ENCODE data around the gene FBXO11. TPM values are rescaled to one million over a fixed set of nuclear protein-coding genes. Genes with fewer than 3 reads are reported as not detected.
A peak's percentile ranks its signal among the peaks of the same experiment; 100 is the strongest.
"Not testable (repeated sequence)": the region's sequence is repeated elsewhere in the genome, so short reads cannot be mapped to it uniquely, and the experiment has no call there.

The FBXO11 gene
- total RNA-seq, 2 experiments from 2014 or later, result 38.2 to 41.1 TPM

DNA sequence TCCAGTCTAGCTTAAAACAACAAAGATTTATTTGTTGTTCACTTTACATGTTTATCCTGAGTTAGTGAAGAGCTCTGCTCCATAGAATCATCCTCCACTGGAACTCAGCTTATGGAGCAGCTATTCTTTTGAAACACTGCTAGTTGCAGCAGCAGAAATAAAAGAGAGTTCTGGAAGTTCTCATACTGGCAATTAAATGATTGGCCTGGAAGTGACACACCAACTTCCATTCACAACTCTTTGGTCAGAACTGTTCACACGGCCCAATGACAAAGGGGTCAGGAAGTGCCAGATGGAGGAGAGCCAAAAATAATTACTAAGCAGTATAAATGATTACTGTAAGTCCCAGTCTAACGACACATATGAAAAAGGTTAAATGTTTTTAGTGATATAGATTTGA, 39.1 kb downstream of the FBXO11 start:
- H3K4me1 Mint-ChIP-seq (ENCODE audit: low read depth), result peaks cover 83% of the 10 kb centered on the region
- no peak overlapping the region for H3K4me3 Mint-ChIP-seq
- CTCF ChIA-PET, result interaction anchor here (0.8 to 1.3 kb wide), 2 partner anchors 9 to 240 kb away, joined by 3 to 8 read pairs; no protein-coding TSS in a partner anchor
- H3K27ac Mint-ChIP-seq, result peak overlapping the region; percentile 34
- POLR2A ChIA-PET, result no interaction called here
- peak; percentile 31 for DNase-seq
- H3K36me3 Mint-ChIP-seq, result peaks cover 3% of the 10 kb centered on the region
- intact Hi-C loops (cut with micrococcal nuclease), result no loop called here
- no peaks in the 10 kb centered on the region for H3K27me3 Mint-ChIP-seq
- no peaks in the 10 kb centered on the region for H3K9me3 Mint-ChIP-seq

DNA sequence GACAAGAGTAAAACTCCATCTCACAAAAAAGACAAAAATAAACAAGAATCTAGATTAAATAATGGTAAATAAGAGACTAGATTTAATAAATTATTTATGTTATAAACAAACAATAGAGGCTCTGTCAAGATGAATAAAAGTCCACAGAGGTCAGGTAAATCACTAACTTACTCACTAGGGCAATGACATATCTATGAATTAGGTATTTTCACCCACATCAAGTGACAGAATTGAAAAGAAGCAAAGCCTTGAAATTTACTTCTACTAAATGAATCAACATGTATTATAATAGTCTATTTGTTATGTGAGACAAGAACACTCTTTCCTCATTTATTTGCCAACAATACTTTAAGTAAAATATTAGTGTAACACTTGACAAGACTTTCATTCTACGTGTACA, 41.7 kb downstream of the FBXO11 start:
- Mint-ChIP-seq H3K4me1 (ENCODE audit: low read depth) (peaks cover 70% of the 10 kb centered on the region), H3K27me3 (no peaks in the 10 kb centered on the region), H3K4me3 (no peak overlapping the region), H3K27ac (no peak overlapping the region), H3K36me3 (peaks cover 5% of the 10 kb centered on the region), H3K9me3 (no peaks in the 10 kb centered on the region)
- DNase-seq, result no peak
- CTCF ChIA-PET, result no interaction called here
- intact Hi-C loops (cut with micrococcal nuclease), result no loop called here
- POLR2A ChIA-PET, result no interaction called here

DNA sequence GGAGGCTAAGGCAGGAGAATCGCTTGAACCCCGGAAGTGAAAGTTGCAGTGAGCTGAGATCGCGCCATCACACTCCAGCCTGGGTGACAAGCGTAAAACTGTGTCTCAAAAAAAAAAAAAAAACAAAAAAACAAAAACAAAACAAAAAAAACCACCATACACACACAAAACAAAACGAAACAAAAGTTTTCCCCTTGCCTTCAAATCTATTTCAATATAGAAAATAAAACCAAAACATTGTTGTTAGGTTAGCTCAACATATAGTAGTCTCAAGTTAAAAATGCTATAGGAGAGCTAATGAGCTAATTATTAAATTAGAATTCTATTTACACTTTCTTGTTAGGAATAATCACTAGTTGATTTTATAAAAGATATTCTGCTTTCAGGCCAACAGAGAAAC, 43.3 kb downstream of the FBXO11 start:
- Mint-ChIP-seq H3K27me3 (no peaks in the 10 kb centered on the region), H3K27ac (no peak overlapping the region), H3K9me3 (no peaks in the 10 kb centered on the region), H3K36me3 (peaks cover 3% of the 10 kb centered on the region), H3K4me1 (ENCODE audit: low read depth) (peaks cover 60% of the 10 kb centered on the region), H3K4me3 (no peak overlapping the region)
- ChIA-PET POLR2A (no interaction called here), CTCF (interaction anchor here (1.0 to 1.6 kb wide), 2 partner anchors 243 to 244 kb away, joined by 3 to 4 read pairs; no protein-coding TSS in a partner anchor)
- intact Hi-C loops (cut with micrococcal nuclease), result no loop called here
- DNase-seq, result no peak

DNA sequence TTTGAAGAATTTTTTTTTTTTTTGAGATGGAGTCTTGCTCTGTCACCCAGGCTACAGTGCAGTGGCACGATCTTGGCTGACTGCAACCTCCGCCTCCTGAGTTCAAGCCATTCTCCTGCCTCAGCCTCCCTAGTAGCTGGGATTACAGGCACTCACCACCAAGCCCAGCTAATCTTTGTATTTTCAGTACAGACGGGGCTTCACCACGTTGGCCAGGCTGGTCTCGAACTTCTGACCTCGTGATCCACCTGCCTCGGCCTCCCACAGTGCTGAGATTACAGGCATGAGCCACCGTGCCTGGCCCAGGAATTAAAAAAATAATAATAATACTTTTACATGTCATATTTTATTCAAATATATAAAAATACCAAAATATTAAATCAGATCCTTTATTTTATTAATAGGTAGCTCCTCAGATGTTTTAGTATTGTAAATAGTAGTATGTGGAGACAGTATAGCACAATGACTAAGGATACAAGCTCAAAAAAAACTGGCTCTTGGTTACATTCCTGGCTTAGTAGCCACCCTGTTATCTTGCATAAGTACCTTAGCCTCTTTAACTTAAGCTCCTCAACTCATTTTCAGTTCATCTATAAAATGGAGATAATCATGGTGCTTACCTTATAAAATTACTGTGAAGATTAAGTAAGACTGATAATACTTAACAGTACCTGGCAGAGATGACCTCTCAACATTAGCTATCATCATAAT, 53.1 kb downstream of the FBXO11 start:
- H3K27ac Mint-ChIP-seq; DNase-seq; POLR2A ChIA-PET; intact Hi-C loops (cut with micrococcal nuclease); H3K4me3 Mint-ChIP-seq; H3K9me3 Mint-ChIP-seq; H3K27me3 Mint-ChIP-seq; H3K36me3 Mint-ChIP-seq: not testable (repeated sequence)
- peaks cover 43% of the 10 kb centered on the region for H3K4me1 Mint-ChIP-seq (ENCODE audit: low read depth)
- CTCF ChIA-PET, result interaction anchor here (0.7 to 1.1 kb wide), 3 partner anchors 86 to 572 kb away, joined by 3 to 4 read pairs (median 3); no protein-coding TSS in a partner anchor

DNA sequence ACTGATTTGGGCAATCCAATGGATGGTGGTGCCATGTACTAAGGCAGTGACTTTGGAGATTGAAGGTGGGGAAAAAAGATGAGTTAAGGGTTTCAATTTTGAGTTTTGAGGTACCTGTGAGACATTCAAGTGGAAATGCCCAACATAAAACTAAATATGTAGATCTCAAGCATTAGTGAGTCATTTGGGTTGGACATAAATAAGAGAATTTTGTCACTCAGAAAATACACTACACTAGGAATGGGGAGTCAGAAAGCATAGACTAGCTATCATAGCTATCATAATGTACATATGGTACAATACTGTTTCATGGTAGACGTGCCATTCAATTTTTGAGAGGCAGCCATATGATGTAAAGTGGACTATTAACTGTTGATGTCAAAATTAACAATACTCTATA, 56.1 kb downstream of the FBXO11 start:
- no peaks in the 10 kb centered on the region for H3K9me3 Mint-ChIP-seq
- no peak overlapping the region for H3K27ac Mint-ChIP-seq
- no peaks in the 10 kb centered on the region for H3K27me3 Mint-ChIP-seq
- H3K36me3 Mint-ChIP-seq, result no peaks in the 10 kb centered on the region
- CTCF ChIA-PET, result interaction anchor here (1.0 kb wide), 1 partner anchor 8 kb away, joined by 3 read pairs; no protein-coding TSS in a partner anchor
- DNase-seq, result no peak
- intact Hi-C loops (cut with micrococcal nuclease), result no loop called here
- H3K4me1 Mint-ChIP-seq (ENCODE audit: low read depth), result peaks cover 26% of the 10 kb centered on the region
- POLR2A ChIA-PET, result no interaction called here
- H3K4me3 Mint-ChIP-seq, result no peak overlapping the region

DNA sequence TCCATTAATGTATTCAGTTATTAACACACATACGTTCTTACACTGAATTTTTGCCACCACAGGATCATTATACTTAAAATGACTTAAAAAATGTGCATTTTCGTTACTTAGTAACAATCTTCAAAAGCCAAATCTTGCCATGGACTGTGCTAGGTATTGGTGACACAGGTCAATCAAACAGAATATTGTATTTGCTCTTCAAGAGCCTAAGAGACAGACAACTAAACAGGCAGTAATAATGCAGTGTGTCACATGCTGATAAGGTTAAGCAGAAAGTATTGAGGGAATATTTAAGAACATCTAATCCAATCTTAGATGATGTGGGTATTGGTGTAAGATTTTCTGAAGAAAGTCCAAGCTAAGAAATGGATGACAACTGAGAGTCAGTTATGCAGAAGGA, 56.9 kb downstream of the FBXO11 start:
- POLR2A ChIA-PET, result no interaction called here
- CTCF ChIA-PET, result no interaction called here
- no peak for DNase-seq
- no peak overlapping the region for H3K27ac Mint-ChIP-seq
- intact Hi-C loops (cut with micrococcal nuclease), result no loop called here
- H3K4me1 Mint-ChIP-seq (ENCODE audit: low read depth), result peaks cover 27% of the 10 kb centered on the region
- no peaks in the 10 kb centered on the region for H3K36me3 Mint-ChIP-seq
- no peaks in the 10 kb centered on the region for H3K9me3 Mint-ChIP-seq
- no peak overlapping the region for H3K4me3 Mint-ChIP-seq
- no peaks in the 10 kb centered on the region for H3K27me3 Mint-ChIP-seq

DNA sequence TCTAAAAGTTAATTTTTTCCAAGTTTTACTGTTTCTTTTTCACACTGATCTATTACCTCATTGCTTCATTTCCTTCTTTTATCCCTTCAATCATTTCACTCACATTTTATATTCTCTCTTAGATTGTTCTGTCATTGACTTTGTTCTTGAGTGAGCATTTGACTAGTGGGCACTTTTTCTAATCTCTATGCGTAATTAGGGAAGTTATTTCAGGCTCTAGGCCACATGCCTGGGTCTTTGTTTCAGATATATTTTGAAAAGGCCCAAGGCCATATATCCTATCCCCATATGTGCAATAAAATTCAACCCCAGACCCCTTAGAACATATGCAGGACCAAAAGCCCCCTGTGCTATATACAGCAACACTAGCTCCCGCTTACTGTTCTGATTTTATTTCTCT, 62.1 kb downstream of the FBXO11 start:
- Mint-ChIP-seq H3K4me3 (no peak overlapping the region), H3K27me3 (no peaks in the 10 kb centered on the region), H3K36me3 (no peaks in the 10 kb centered on the region), H3K27ac (no peak overlapping the region), H3K9me3 (no peaks in the 10 kb centered on the region), H3K4me1 (ENCODE audit: low read depth) (peaks cover 21% of the 10 kb centered on the region)
- intact Hi-C loops (cut with micrococcal nuclease), result no loop called here
- ChIA-PET CTCF (no interaction called here), POLR2A (no interaction called here)
- no peak for DNase-seq

DNA sequence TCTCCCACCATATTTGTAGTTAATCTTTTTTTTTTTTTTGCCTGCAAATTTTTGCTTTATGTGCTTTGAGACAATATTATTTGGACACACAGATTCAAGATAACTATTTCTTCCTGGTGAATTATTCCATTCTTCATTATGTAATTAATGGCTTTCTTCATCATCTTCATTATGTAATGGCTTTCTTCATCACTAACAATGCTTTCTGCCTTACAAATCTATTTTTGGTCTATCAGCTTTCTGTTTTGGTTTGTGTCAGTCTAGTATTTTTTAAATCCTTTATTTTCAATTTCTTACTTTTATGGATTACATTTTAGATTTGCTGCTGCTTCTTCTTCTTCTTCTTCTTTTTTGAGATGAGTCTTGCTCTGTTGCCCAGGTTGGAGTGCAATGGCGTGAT, 62.9 kb downstream of the FBXO11 start:
- ChIA-PET POLR2A (no interaction called here), CTCF (interaction anchor here (0.6 kb wide), 1 partner anchor 414 kb away, joined by 4 read pairs; no protein-coding TSS in a partner anchor)
- peaks cover 21% of the 10 kb centered on the region for H3K4me1 Mint-ChIP-seq (ENCODE audit: low read depth)

DNA sequence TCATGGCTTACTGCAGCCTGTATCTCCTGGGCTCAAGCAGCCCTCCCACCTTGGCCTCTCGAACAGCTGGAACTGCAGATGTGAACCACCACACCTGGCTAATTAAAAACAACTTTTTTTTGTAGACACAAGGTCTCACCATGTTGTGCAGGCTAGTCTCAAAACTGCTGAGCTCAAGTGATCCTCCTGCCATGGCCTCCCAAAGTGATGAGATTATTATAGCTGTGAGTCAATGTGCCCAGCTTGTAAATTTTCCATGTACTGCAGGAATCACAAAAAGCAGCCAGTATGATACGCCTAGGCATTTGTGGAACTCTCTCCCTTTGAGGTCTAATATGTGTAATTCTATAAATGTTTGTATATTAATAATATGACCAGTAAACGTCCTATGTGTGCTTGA, 63.5 kb downstream of the FBXO11 start:
- Mint-ChIP-seq H3K4me1 (ENCODE audit: low read depth) (peaks cover 21% of the 10 kb centered on the region), H3K27ac (no peak overlapping the region), H3K9me3 (no peaks in the 10 kb centered on the region), H3K4me3 (no peak overlapping the region), H3K36me3 (peaks cover 7% of the 10 kb centered on the region), H3K27me3 (no peaks in the 10 kb centered on the region)
- POLR2A ChIA-PET, result no interaction called here
- DNase-seq, result no peak
- CTCF ChIA-PET, result interaction anchor here (0.6 to 0.9 kb wide), 2 partner anchors 264 to 414 kb away, joined by 3 to 4 read pairs; no protein-coding TSS in a partner anchor
- intact Hi-C loops (cut with micrococcal nuclease), result no loop called here

More for the DNA sequence above, 62.9 kb downstream of the FBXO11 start:
- H3K27ac Mint-ChIP-seq, result no peak overlapping the region
- H3K9me3 Mint-ChIP-seq, result no peaks in the 10 kb centered on the region
- DNase-seq, result no peak
- no peak overlapping the region for H3K4me3 Mint-ChIP-seq
- peaks cover 7% of the 10 kb centered on the region for H3K36me3 Mint-ChIP-seq
- no peaks in the 10 kb centered on the region for H3K27me3 Mint-ChIP-seq
- intact Hi-C loops (cut with micrococcal nuclease), result no loop called here

DNA sequence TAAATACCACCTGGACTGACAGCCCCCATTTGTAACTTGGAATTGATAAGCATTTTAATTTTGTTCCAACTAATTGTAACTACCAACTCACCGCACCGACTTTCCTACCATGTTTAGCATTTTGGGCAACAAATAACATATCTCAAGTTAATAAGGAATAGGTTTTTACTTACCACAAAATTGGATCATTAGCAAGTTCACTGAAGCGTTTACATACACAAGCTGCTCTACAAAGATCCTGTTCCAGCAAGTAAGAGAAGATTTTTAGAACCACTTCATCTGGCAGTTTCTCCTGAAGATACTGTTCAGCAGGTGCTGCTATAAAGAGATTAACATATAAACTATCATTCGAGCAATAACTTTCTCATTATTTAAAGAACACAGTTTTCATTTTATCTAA, 67.6 kb downstream of the FBXO11 start:
- peaks cover 11% of the 10 kb centered on the region for H3K4me1 Mint-ChIP-seq (ENCODE audit: low read depth)
- no peak for DNase-seq
- intact Hi-C loops (cut with micrococcal nuclease), result no loop called here
- no peaks in the 10 kb centered on the region for H3K27me3 Mint-ChIP-seq
- H3K9me3 Mint-ChIP-seq, result no peaks in the 10 kb centered on the region
- no peak overlapping the region for H3K4me3 Mint-ChIP-seq
- ChIA-PET CTCF (no interaction called here), POLR2A (no interaction called here)
- no peak overlapping the region for H3K27ac Mint-ChIP-seq
- peaks cover 20% of the 10 kb centered on the region for H3K36me3 Mint-ChIP-seq

DNA sequence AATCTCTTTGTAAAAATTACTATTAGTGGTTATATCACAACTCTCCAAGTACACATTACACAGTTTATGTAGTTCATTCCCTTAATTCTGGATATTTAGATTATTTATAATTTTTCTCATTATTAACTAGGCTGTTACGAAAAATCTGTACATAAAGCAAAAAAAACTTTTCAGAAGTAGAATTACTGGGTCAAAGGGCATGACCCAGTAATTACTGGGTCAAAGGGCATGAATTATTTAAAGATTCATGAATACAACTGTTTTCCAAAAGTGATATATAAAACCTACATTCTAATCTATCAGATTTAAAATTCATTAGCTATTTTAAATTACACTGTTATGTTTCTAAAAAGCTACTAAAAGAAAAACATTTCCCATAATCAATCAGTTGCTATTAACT, 68.0 kb downstream of the FBXO11 start:
- peaks cover 7% of the 10 kb centered on the region for H3K4me1 Mint-ChIP-seq (ENCODE audit: low read depth)
- H3K27me3 Mint-ChIP-seq, result no peaks in the 10 kb centered on the region
- intact Hi-C loops (cut with micrococcal nuclease), result no loop called here
- no peak overlapping the region for H3K27ac Mint-ChIP-seq
- DNase-seq, result no peak
- POLR2A ChIA-PET, result no interaction called here
- H3K36me3 Mint-ChIP-seq, result peaks cover 20% of the 10 kb centered on the region
- no peak overlapping the region for H3K4me3 Mint-ChIP-seq
- H3K9me3 Mint-ChIP-seq, result no peaks in the 10 kb centered on the region
- CTCF ChIA-PET, result no interaction called here

DNA sequence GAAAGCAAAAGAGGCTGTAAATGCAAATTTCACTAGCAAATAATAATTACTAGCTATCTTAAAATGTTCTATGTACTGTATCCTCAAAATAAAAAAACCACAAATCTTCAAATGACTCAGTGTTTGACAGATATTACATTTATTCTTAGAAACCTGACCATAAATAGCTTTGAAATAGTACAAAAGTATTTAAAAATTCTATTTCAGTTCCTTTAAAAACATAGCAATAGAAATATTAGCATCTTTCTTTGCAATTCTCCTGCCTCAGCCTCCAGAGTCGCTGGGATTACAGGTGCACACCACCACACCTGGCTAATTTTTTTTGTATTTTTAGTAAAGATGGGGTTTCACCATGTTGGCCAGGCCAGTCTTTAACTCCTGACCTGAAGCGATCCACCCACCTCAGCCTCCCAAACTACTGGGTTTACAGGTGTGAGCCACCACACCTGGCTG, 72.8 kb downstream of the FBXO11 start:
- Mint-ChIP-seq H3K4me1 (ENCODE audit: low read depth) (no peaks in the 10 kb centered on the region), H3K27ac (no peak overlapping the region), H3K4me3 (no peak overlapping the region), H3K27me3 (no peaks in the 10 kb centered on the region), H3K9me3 (no peaks in the 10 kb centered on the region), H3K36me3 (peaks cover 34% of the 10 kb centered on the region)
- POLR2A ChIA-PET, result no interaction called here
- CTCF ChIA-PET, result interaction anchor here (1.0 to 1.3 kb wide), 2 partner anchors 273 to 277 kb away, joined by 3 read pairs; no protein-coding TSS in a partner anchor
- no peak for DNase-seq
- intact Hi-C loops (cut with micrococcal nuclease), result no loop called here

DNA sequence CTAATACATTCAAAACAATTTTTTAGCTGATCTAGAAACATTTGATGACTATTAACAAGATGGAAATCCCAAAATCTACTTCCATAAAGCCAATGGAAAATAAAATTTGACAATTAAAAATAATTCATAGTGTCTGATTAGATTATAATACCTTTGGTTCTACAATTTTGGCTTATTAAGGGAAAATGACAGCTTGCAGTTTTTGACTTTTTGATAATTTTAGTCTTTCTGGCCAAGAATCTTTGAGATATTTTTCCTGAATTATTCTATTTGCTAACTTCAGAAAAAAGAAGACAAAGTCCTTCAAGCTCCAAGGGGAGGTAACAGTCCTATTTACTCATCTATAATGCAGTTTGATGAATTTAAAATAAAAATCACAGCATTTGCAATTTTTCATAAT, 83.8 kb downstream of the FBXO11 start:
- ChIA-PET POLR2A (no interaction called here), CTCF (no interaction called here)
- Mint-ChIP-seq H3K27ac (no peak overlapping the region), H3K4me1 (ENCODE audit: low read depth) (peaks cover under 1% of the 10 kb centered on the region), H3K36me3 (peaks cover 21% of the 10 kb centered on the region), H3K9me3 (no peaks in the 10 kb centered on the region), H3K27me3 (no peaks in the 10 kb centered on the region), H3K4me3 (no peak overlapping the region)
- intact Hi-C loops (cut with micrococcal nuclease), result no loop called here
- DNase-seq, result no peak

Measured in activated CD4-positive, alpha-beta memory T cell treated with anti-CD3 and anti-CD28 coated beads for 36 hours (primary cell).